H1 (cell line): ENCODE measurements around the gene TRIP13.

Experiments
- CTCF ChIP-seq, 3 experiments: IDR thresholded peaks; 1 replicate in 2 of 3; 2 replicates in 1 of 3; pipeline versions ENCODE4 v1.5.1 to v1.6.1; 2011; ENCODE audit warnings: low read length in 3 of 3, mild to moderate bottlenecking in 3 of 3, inconsistent platforms in 2 of 3, low read depth in 1 of 3, moderate library complexity in 1 of 3; ENCODE audit not compliant: insufficient read depth in 1 of 3; ENCODE audit errors: control extremely low read depth in 1 of 3
- EZH2 ChIP-seq: fragments of 200-600 bp; sonication (generic); IDR thresholded peaks from 2 replicates; pipeline ENCODE4 v1.7.1; 2012; ENCODE audit warnings: low read depth, mild to moderate bottlenecking, moderate library complexity, low read length, inconsistent platforms; ENCODE audit not compliant: severe bottlenecking
- POLR2A ChIP-seq, 2 experiments: IDR thresholded peaks; 1 replicate in 1 of 2; 2 replicates in 1 of 2; pipeline ENCODE4 v1.6.1; 2011; ENCODE audit warnings: low read depth in 2 of 2, low read length in 2 of 2, mild to moderate bottlenecking in 2 of 2; ENCODE audit errors: control extremely low read depth in 1 of 2
- RBBP5 ChIP-seq: IDR thresholded peaks from 2 replicates; pipeline ENCODE4 v1.7.1; 2012; ENCODE audit warnings: low read depth, mild to moderate bottlenecking, inconsistent platforms, low read length, moderate library complexity, borderline replicate concordance
- RFX5 ChIP-seq: IDR thresholded peaks from 2 replicates; pipeline ENCODE4 v1.6.1; 2011; ENCODE audit warnings: low read depth, low read length, improper control_type of control experiment, borderline replicate concordance
- RXRA ChIP-seq: IDR thresholded peaks from 2 replicates; pipeline ENCODE4 v1.6.1; 2011; ENCODE audit warnings: low read depth, mild to moderate bottlenecking, low read length, moderate library complexity; ENCODE audit not compliant: insufficient read depth

GRCh38 chr5:927172-928015 is 34.7 kb downstream of the TRIP13 start:
- TF ChIP-seq EZH2 (no peak), RXRA (no peak), CTCF (IDR thresholded peaks at IDR 0.05; ENCODE audit: control extremely low read depth in 1 of 3, insufficient read depth in 1 of 3, low read depth in 1 of 3, low read length in 3 of 3) (no peak), RFX5 (no peak), RBBP5 (no peak), POLR2A (IDR thresholded peaks at IDR 0.05; ENCODE audit: control extremely low read depth in 1 of 2, low read depth in 2 of 2, low read length in 2 of 2) (no peak)
